GM18499 (cell line): ENCODE measurements around the gene PRPSAP1.
"Not testable (repeated sequence)": the region's sequence is repeated elsewhere in the genome, so short reads cannot be mapped to it uniquely, and the experiment has no call there.

Source experiments
- ATAC-seq: cut with Tn5 transposase; IDR thresholded peaks from one replicate; pipeline ENCODE4 v1.9.1; 2021; ENCODE audit warnings: moderate number of reproducible peaks; ENCODE audit not compliant: insufficient read depth, unreplicated experiment

PRPSAP1 gene

DNA sequence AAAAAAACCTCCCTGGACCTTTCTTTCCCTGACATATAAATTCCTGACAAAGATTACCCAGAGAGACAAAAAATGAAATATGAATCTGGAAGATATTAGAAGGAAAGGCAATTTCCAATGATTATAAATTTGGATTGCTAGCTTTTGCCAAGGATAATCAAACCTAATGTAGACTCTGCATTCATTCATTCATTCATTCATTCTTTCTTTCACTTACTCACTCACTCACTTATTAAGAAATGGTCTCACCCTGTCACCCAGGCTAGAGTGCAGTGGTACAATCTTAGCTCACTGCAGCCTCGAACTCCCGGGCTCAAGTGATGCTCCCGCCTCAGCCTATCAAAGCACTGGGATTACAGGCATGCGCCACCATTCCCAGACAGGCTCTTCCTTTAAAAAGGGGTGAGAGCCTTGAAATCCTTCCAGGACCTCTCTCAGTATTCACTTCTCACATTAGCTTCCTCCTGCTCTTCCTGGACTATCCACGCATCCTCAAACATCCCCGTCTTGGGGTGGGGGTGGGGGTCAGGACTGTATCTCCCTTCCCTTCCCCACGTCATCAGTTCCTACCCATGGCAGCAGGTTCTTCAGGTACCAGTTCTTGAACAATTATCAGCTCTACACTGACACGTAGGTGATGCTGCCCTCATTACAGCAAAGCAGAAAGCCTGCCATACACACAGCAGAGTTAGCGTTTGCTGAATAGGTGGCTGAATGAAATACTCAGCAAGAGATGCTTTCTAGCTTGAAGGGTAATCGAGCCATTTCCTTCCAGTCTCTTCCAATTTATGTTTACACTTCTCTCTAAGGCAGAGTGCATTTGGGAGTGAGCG lies 19.8 kb downstream of the PRPSAP1 start:
- ATAC-seq, result no peak

DNA sequence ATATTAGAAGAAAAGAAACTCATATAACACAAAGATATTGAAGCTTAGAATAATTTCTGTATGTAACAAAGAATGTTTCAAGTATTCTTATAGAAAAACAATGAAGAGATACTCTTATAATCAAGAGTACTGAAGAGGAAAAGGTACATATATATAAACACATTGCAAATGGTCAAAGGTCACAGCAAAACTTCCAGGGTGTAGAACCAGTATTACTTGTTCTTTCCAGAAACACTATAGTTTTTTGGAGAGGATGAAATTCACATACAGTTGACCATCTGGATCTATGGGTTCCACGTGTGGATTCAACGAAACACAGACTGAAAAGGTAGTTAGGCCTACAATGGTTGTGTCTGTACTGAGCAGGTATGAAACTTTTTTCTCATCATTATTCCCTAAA lies 22.6 kb downstream of the PRPSAP1 start:
- ATAC-seq, result no peak

DNA sequence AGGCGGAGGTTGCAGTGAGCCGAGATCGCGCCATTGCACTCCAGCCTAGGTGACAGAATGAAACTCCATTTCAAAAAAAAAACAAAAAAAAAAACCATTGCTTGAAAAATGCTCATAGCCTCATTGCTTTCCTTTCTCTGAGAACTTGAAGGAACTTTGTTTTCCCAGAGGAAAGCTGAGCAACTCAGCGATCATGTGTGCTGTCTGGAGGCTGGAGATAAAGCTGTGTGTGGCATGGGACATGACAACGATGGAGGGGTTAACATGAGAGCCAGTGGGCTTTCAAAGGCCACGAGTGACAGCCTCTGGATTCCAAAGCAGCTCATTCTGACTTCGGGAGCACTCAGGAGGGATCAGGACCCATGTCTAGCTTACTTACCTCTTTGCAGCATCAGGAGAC lies 24.1 kb downstream of the PRPSAP1 start:
- ATAC-seq, result no peak

DNA sequence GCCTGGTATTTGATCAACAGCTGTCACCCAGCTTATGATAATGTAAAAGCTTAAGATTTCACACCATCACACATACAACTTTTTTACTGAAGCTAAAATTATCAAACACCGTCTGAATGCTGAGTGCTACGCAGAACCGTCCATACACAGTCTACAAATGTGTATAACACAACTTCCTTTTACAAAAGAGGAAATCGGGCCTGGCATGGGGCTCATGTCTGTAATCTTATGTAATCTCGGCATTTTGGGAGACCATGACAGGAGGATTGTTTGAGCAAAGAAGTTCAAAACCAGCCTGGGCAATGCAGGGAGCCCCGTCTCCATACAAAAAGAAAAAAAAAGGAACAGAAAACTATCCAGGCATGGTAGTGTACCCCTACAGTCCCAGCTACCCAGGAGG lies 26.0 kb downstream of the PRPSAP1 start:
- no peak for ATAC-seq

DNA sequence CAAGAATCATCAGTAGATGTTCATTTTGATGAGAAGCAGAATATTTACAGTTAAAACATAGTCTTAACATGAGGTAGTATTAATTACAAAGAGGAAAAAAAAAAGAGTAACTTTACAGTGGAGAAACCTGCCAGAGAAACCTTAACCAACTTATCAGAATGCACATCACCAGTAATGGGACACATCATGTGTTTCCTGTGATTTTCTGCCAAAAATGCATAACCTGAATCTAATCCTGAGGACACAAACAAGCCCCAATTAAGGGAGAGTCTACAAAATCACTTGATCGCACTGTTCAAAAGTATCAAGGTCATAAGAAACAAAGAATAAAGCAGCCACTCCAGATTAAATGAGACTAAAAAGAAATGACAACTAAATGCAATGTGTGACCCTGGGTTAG lies 27.4 kb downstream of the PRPSAP1 start:
- ATAC-seq, result no peak

DNA sequence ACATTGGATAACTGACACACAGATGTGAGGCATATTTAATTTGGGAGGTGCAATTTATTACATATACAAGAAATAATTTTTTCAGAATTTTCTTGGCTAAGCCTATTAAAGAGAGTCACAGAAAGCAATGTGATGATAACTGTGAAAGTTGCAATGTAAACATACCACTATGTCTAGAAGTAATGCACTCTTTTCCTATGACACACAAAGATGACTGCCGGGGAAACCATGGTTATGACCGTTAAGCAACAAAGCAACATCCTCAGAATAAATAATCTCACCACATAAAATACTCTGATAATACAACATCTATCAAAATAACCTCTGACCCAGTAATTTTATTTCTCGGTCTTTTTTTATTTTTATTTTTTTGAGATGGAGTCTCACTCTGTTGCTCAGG lies 35.1 kb downstream of the PRPSAP1 start:
- no peak for ATAC-seq

DNA sequence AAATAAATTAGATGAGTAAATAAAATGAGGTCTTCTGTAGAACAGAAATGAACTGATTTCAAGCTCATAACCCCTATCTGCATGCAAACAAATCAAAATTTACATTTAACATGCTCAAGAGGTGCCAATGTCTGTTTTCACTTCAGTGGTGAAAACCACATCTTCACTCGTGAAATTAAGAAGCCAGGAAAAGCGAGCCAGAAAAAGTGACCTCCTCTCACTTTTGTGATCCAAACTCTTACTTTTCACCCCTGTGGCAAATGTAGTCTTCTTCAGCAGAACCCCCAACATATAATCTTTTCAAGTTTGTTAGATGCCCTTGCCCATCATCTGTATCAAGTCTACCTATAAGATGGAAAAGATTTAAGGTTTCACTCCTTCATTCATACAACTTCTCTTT lies 36.2 kb downstream of the PRPSAP1 start:
- ATAC-seq, result no peak

DNA sequence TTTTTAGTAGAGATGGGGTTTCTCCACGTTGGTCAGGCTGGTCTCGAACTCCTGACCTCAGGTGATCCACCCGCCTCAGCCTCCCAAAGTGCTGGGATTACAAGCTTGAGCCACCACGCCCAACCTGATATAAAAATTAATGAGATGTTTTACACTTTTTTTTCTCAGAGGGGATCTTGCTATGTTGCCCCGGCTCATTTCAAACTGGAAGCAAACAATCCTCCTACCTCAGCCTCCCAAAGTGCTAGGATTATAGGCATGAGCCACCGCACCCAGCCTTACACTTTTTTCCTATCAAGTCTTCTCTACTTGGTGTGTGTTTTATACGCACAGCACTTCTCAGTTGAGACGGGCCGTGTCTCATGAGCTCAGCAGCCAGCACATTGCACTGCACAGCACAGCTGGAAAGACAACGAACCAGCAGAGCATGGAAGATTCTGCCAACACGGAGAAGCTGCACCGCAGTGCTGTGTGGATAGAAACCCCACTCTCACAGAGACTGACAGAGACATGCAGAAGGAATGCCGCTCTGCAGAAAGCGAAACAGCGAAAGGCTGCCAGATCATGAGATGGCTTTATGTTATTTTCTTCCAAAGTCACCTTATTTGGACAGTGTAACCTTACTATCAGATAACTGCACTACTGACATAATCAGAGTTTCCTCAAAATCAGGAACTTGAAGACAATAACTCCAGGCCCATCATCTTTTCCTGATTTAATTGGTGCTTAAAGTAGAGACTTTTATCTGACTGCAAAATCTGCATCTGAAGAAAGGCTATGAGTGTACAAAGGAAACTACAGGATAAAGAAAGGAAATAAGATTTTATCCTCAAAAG lies 39.1 kb downstream of the PRPSAP1 start:
- no peak for ATAC-seq

DNA sequence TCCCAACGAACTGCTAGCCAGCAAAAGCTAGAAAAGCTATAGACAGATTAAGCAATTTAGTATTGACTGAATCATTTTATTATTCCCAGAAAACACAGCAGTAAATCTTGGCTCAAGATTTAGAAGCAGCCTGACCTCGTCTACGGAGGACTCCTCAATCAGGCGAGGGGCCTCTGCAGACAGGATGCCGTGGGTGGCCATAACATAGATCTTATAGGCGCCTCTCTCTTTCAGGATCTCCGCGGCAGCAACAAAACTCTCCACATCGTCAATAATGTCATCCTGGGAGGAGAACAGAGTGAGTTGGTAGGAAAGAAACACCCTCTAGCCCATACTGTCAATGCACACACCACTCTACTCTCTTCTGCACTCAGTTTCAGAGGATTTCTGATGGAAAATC lies 41.0 kb downstream of the PRPSAP1 start:
- ATAC-seq, result no peak

DNA sequence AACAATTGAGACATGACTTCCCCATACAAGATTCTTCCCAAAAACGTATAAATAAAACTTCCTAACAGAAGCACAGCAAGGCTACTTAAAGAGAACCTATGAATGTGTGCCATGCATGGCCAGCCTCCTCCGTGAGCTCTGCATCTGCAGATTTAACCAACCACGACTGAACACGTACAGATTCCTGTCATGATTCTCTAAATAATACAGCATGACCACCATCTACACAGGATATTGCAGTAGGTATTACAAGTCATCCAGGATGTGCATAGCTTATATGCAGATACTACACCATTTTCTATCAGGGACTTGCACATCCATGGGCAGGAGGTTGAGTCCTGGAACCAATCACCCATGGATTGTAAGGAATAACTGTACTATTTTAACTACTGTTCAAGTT lies 44.3 kb downstream of the PRPSAP1 start:
- ATAC-seq, result no peak

DNA sequence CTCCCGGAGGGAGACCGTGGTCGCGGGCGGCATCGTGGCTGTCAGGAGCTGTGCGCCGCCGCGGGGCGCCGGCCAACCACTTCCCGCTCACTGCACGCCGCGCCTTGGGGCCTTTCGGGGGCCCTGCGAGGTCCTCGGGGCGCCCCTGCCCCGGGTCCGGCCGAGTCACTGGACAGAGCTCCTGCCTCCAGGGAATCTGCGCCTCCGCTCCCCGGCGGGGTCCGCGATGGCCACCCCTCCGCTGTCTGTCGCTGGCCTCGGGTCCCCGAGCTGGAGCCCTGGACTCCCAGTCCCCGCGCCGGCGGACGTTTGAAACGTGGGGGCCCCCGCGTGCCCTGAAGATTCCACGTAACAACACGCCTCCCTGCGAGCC lies 45.8 kb downstream of the PRPSAP1 start, which contains the start of gene QRICH2:
TSS of gene QRICH2 (minus strand) at position 311 of the 373 bp plus-strand sequence. CDS start at position 33, 278 bp downstream.
- no peak for ATAC-seq

DNA sequence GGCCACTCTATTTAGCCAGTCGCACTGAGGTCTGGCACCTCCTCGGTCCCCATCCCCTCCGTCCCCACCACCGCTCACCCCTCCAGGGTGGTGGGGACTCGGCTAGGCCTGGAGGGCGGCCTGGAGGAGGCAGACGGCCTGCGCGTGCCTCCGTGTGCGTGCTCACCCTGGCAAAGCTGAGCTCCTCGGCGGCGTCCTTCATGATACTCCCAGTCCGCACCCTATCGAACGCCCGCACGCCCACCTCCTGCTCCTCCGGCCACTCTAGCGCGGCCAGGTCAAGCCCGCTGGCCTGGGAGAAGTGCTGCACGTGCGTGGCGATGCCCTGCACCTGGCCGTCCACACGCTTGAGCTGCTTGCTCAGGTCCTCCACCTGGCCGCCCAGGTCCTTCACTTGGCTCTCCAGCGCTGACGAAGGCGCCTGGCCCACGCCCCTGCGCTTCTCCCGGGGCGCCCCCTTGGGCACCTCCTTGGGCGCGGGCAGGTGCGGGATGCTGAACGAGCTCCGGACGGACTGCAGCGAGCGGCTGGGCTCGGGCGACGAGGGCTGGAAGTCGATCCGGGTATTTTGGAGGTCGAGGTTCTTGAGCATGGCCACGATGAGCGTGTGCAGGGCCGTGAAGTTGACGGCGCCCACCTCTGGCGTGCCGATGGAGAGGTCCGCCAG lies 46.3 kb downstream of the PRPSAP1 start:
- no peak for ATAC-seq

DNA sequence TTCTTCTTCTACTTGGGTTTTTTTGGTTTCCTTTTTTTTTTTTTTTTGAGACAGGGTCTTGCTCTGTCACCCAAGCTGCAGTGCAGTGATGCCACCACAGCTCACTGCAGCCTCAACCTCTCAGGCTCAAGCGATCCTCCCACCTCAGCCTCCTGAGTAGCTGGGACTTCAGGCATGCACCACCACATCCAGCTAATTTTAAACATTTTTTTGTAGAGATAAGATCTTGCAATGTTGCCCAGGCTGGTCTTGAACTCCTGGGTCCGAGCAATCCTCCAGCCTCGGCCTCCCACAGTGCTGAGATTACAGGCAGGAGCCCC lies 48.6 kb downstream of the PRPSAP1 start:
- not testable (repeated sequence) for ATAC-seq

DNA sequence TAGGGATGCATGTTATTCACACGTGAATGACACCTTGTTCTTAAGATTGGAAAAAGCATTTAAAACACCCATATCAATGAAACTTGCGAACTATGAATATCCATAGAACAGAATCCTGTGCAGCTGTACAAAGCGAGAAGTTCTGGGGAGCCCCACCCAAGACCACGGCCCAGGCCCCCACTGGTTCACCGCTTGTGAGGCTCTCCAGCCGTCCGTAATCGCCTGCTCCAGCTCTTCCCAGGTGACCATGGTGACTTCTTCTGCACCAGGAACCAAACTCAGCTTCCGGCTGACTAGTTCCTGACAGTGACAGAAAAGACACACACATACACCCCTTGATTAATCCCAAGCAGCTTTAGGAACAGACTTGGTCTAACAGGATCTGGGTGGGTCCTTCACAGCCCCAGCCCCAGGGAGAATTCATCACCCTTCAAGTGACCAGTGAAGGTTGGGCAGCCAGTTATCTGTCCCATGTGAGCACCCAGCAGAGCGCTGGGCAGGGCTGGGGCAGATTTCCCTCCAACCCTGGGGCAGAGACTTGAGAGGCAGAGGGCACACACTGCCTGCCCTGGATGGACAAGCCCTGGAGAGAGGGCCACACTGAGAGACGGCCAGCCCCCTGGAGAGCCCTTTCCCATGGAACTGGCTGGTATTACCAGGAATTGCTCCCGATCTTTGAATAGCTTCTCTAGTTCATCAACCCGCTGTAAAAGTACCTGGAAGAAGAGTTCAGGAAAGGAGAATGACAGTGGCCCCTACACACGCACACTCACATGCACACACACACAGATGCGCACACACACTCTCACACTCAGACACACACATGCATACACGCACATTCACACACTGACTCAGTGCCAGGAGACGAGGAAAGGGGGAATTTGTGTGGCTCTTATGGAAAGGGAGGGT lies 49.2 kb downstream of the PRPSAP1 start:
- no peak for ATAC-seq

DNA sequence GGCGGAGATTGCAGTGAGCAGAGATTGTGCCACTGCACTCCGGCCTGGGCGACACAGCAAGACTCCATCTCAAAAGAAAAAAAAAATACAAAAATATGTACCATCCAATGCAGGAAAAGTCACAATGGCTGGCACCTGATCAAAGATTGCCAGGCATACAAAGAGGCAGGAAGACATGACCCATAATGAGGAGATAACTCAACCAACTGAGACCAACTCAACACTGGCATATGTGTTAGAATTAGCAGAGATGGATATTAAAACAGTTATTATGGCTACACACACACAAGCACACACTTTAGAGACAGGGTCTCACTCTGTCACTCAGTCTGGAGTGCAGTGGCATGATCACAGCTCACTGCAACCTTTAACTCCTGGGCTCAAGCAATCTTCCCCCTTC lies 56.3 kb downstream of the PRPSAP1 start:
- no peak for ATAC-seq

DNA sequence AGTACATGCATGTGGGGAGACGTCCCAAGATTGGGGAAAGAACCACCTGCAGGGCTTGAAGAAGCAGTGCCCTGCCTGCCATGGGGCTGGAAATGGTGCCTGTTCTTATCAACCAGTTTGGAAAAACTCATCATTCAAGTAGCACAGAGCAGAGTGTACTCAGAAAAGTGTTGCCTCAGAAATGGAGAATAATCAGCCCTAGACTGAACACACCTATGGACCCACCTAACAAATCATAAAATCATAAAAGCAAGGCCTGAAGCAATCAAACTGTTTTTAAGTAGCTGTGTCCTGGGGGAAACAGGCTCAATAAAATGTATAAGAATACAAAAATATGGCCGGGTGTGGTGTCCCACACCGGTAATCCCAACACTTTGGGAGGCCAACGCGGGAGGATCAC lies 56.8 kb downstream of the PRPSAP1 start:
- ATAC-seq, result no peak

DNA sequence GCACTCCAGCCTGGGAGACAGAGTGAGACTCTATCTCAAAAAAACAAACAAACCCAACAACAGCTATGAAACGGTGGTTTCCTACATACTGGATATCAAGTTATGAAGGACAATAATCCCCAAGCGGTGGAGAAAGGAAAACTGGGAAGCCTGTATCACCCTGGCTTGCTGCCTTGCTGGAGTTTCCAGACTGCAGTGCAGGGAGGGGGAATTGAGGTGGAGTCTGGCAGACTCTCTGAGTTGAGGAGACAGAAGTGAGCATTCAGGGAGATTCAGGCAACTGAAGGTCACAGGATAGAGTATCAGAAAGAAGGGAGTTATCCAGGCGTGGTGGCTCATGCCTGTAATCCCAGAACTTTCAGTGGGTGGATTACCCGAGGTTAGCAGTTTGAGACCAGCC lies 57.5 kb downstream of the PRPSAP1 start:
- ATAC-seq, result no peak

DNA sequence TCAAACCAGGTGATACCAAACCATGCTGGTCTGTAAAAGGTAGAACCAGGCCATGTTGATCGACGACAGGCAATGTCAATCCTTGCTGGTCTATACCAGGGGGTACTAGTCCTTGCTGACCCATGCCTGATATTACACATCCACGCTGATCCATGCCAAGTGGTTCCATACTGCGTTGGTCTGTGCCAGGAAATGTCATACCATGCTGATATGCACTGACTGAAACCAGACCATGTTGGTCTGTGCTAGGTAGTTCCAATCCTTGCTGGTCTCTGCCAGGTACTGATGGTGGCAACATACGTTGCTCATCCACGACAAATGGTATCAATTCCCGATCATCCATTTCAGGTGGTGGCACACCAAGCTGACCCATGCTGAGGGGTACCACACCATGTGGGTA lies 60.6 kb downstream of the PRPSAP1 start:
- ATAC-seq, result no peak

DNA sequence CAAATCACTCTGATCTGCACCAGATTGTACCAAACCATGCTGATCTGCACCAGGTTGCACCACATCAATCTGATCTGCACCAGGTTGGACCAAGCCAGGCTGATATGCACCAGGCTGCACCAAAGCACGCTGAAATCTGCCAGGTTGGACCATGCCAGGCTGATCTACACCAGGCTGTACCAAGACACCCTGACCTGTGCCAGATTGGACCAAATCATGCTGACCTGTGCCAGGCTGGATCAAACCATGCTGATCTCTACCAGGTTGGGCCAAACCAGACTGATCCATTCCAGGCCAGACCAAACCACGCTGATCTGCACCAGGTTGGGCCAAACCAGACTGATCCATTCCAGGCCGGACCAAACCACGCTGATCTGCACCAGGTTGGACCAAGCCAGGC lies 61.1 kb downstream of the PRPSAP1 start:
- ATAC-seq, result no peak
